ENCODE data around the gene TRIM40. TPM values are rescaled to one million over a fixed set of nuclear protein-coding genes. Genes with fewer than 3 reads are reported as not detected.

Gene TRIM40
- total and polyA plus RNA-seq, 2 of the 13 experiments (the other 11 are each of a cell fraction or from before 2014, with no cell fraction given) = 0.58 TPM; not detected in 1

DNA sequence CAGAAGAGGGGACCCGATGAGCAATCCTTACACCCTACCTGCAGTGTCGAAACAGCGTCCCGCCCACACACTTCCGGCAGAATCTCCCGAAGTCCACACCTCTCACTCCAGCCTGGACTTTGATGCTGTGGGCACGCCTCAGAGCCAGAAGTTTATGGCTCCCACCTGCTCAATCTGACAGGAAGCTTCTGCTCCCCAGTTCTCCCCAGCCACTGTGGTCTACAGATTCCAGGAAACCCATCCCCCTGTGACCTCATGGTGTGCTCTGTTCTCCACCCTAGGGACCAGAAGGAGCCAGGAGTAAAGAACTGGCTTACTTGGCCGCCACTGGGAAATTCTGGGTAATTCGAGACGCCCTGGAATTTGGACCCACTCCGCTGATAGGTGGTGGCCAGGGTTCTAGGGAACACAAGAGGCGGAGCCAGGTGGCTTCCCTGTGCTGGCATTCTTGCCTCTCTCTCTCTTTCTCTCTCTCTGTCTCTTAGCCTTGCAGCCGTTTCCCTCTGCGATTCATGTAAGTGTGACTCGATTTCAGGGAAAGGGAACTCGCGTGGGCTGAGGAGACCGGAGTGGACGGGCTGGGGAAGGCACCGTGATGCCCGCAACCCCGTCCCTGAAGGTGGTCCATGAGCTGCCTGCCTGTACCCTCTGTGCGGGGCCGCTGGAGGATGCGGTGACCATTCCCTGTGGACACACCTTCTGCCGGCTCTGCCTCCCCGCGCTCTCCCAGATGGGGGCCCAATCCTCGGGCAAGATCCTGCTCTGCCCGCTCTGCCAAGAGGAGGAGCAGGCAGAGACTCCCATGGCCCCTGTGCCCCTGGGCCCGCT lies 27.4 kb downstream of the TRIM40 start, which contains the start of gene TRIM15 (continued):
- TF ChIP-seq, protein P1, sequence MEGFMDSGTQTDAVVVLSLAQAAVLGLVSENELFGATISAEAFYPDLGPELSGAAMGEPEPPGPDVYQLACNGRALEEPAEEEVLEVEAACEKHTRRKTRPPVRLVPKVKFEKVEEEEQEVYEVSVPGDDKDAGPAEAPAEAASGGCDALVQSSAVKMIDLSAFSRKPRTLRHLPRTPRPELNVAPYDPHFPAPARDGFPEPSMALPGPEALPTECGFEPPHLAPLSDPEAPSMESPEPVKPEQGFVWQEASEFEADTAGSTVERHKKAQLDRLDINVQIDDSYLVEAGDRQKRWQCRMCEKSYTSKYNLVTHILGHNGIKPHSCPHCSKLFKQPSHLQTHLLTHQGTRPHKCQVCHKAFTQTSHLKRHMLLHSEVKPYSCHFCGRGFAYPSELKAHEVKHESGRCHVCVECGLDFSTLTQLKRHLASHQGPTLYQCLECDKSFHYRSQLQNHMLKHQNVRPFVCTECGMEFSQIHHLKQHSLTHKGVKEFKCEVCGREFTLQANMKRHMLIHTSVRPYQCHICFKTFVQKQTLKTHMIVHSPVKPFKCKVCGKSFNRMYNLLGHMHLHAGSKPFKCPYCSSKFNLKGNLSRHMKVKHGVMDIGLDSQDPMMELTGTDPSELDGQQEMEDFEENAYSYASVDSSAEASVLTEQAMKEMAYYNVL (CRISPR knock-in tag; IDR thresholded peaks at IDR 0.05; ENCODE audit: borderline replicate concordance) = peak; percentile 79; the same call in 1 of the 2 replicates
- no peak for TF ChIP-seq ZNF282 (IDR thresholded peaks at IDR 0.05; ENCODE audit: partially characterized antibody)
- no peak for TF ChIP-seq SETDB1 (CRISPR knock-in tag; IDR thresholded peaks at IDR 0.05; ENCODE audit: borderline replicate concordance)
- no peak for TF ChIP-seq ETV6 (CRISPR knock-in tag; conservative IDR thresholded peaks at IDR 0.05)
- TF ChIP-seq, protein P2, sequence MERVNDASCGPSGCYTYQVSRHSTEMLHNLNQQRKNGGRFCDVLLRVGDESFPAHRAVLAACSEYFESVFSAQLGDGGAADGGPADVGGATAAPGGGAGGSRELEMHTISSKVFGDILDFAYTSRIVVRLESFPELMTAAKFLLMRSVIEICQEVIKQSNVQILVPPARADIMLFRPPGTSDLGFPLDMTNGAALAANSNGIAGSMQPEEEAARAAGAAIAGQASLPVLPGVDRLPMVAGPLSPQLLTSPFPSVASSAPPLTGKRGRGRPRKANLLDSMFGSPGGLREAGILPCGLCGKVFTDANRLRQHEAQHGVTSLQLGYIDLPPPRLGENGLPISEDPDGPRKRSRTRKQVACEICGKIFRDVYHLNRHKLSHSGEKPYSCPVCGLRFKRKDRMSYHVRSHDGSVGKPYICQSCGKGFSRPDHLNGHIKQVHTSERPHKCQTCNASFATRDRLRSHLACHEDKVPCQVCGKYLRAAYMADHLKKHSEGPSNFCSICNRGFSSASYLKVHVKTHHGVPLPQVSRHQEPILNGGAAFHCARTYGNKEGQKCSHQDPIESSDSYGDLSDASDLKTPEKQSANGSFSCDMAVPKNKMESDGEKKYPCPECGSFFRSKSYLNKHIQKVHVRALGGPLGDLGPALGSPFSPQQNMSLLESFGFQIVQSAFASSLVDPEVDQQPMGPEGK (CRISPR knock-in tag; IDR thresholded peaks at IDR 0.05) = peak; percentile 54
- TF ChIP-seq ZNF850 (CRISPR knock-in tag; conservative IDR thresholded peaks at IDR 0.05) = no peak
- TF ChIP-seq, protein P3, sequence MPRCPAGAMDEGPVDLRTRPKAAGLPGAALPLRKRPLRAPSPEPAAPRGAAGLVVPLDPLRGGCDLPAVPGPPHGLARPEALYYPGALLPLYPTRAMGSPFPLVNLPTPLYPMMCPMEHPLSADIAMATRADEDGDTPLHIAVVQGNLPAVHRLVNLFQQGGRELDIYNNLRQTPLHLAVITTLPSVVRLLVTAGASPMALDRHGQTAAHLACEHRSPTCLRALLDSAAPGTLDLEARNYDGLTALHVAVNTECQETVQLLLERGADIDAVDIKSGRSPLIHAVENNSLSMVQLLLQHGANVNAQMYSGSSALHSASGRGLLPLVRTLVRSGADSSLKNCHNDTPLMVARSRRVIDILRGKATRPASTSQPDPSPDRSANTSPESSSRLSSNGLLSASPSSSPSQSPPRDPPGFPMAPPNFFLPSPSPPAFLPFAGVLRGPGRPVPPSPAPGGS (CRISPR knock-in tag; IDR thresholded peaks at IDR 0.05) = no peak
- no peak; the same call in 1 of the 2 replicates for TF ChIP-seq ZNF550 (CRISPR knock-in tag; IDR thresholded peaks at IDR 0.05; ENCODE audit: borderline replicate concordance)
- TF ChIP-seq ZNF652 (CRISPR knock-in tag; IDR thresholded peaks at IDR 0.05; ENCODE audit: borderline replicate concordance, low read depth) = no peak
- no peak for TF ChIP-seq ZNF33A (CRISPR knock-in tag; IDR thresholded peaks at IDR 0.05; ENCODE audit: borderline replicate concordance)
- TF ChIP-seq ZNF766 (CRISPR knock-in tag; IDR thresholded peaks at IDR 0.05; ENCODE audit: borderline replicate concordance) = peak; percentile 4; the same call in 1 of the 2 replicates
- TF ChIP-seq, protein P4, sequence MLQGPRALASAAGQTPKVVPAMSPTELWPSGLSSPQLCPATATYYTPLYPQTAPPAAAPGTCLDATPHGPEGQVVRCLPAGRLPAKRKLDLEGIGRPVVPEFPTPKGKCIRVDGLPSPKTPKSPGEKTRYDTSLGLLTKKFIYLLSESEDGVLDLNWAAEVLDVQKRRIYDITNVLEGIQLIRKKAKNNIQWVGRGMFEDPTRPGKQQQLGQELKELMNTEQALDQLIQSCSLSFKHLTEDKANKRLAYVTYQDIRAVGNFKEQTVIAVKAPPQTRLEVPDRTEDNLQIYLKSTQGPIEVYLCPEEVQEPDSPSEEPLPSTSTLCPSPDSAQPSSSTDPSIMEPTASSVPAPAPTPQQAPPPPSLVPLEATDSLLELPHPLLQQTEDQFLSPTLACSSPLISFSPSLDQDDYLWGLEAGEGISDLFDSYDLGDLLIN (CRISPR knock-in tag; IDR thresholded peaks at IDR 0.05; ENCODE audit: borderline replicate concordance) = no peak
- TF ChIP-seq, protein P5, sequence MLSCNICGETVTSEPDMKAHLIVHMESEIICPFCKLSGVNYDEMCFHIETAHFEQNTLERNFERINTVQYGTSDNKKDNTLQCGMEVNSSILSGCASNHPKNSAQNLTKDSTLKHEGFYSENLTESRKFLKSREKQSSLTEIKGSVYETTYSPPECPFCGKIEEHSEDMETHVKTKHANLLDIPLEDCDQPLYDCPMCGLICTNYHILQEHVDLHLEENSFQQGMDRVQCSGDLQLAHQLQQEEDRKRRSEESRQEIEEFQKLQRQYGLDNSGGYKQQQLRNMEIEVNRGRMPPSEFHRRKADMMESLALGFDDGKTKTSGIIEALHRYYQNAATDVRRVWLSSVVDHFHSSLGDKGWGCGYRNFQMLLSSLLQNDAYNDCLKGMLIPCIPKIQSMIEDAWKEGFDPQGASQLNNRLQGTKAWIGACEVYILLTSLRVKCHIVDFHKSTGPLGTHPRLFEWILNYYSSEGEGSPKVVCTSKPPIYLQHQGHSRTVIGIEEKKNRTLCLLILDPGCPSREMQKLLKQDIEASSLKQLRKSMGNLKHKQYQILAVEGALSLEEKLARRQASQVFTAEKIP (CRISPR knock-in tag; IDR thresholded peaks at IDR 0.05; ENCODE audit: borderline replicate concordance) = no peak
- peak; percentile 79; the same call in 1 of the 2 replicates for TF ChIP-seq TMF1 (CRISPR knock-in tag; IDR thresholded peaks at IDR 0.05; ENCODE audit: low read depth)
- TF ChIP-seq, protein P6, sequence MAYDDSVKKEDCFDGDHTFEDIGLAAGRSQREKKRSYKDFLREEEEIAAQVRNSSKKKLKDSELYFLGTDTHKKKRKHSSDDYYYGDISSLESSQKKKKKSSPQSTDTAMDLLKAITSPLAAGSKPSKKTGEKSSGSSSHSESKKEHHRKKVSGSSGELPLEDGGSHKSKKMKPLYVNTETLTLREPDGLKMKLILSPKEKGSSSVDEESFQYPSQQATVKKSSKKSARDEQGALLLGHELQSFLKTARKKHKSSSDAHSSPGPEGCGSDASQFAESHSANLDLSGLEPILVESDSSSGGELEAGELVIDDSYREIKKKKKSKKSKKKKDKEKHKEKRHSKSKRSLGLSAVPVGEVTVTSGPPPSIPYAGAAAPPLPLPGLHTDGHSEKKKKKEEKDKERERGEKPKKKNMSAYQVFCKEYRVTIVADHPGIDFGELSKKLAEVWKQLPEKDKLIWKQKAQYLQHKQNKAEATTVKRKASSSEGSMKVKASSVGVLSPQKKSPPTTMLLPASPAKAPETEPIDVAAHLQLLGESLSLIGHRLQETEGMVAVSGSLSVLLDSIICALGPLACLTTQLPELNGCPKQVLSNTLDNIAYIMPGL (CRISPR knock-in tag; IDR thresholded peaks at IDR 0.05; ENCODE audit: borderline replicate concordance in 1 of 2, low read depth in 1 of 2) = peak; percentile 80 to 90; a peak in 3 of 4 replicates
- TF ChIP-seq TCF7L2 (IDR thresholded peaks at IDR 0.05; ENCODE audit: low read depth, low read length) = no peak
- TF ChIP-seq MEIS1 (CRISPR knock-in tag; IDR thresholded peaks at IDR 0.05; ENCODE audit: borderline replicate concordance) = peak; percentile 86

All from HepG2 (cell line).